HL-60/S4 treated with retinoic acid at 250 ng/mL for 4 days and 3 days (cell line): ENCODE results near the gene SERINC2.
"Not testable (repeated sequence)": the region's sequence is repeated elsewhere in the genome, so short reads cannot be mapped to it uniquely, and the experiment has no call there.

Experiments
- in situ Hi-C: fragments of 300-500 bp; cut with MboI; formaldehyde crosslinking; loops from 2 replicates; pipeline ENCODE4 v1.7.0; 2022; ENCODE audit warnings: low sequenced_read_pairs

SERINC2 gene

GRCh38 chr1:31431351-31432257 lies 18.6 kb downstream of the SERINC2 start:
- in situ Hi-C loops: not testable (repeated sequence)

GRCh38 chr1:31432592-31433395 lies 19.8 kb downstream of the SERINC2 start:
- in situ Hi-C loops: no loop called here

GRCh38 chr1:31433396-31433930 lies 20.4 kb downstream of the SERINC2 start:
- in situ Hi-C loops: no loop called here

- in situ Hi-C loops: no loop called here
These were observed 21.3 kb downstream of the SERINC2 start for GRCh38 chr1:31434101-31434871.

- in situ Hi-C loops: no loop called here
These were observed 22.0 kb downstream of the SERINC2 start for GRCh38 chr1:31434979-31435378.

GRCh38 chr1:31435471-31436409 lies 22.7 kb downstream of the SERINC2 start:
- in situ Hi-C loops: no loop called here

GRCh38 chr1:31436596-31437432 lies 23.8 kb downstream of the SERINC2 start:
- in situ Hi-C loops: no loop called here

GRCh38 chr1:31437433-31438037 lies 24.5 kb downstream of the SERINC2 start:
- in situ Hi-C loops: no loop called here

- in situ Hi-C loops: no loop called here
These were observed 26.3 kb downstream of the SERINC2 start for GRCh38 chr1:31439276-31439675.

GRCh38 chr1:31441073-31441472 lies 28.1 kb downstream of the SERINC2 start:
- in situ Hi-C loops: no loop called here

GRCh38 chr1:31441558-31441957 lies 28.5 kb downstream of the SERINC2 start:
- in situ Hi-C loops: no loop called here

GRCh38 chr1:31441970-31442647 lies 29.1 kb downstream of the SERINC2 start:
- in situ Hi-C loops: no loop called here

- in situ Hi-C loops: no loop called here
These were observed 29.6 kb downstream of the SERINC2 start for GRCh38 chr1:31442648-31442994.

GRCh38 chr1:31443673-31444072 lies 30.7 kb downstream of the SERINC2 start:
- in situ Hi-C loops: no loop called here

GRCh38 chr1:31444725-31445448 lies 31.9 kb downstream of the SERINC2 start:
- in situ Hi-C loops: no loop called here

- in situ Hi-C loops: no loop called here
These were observed 32.9 kb downstream of the SERINC2 start for GRCh38 chr1:31445951-31446350.

- in situ Hi-C loops: no loop called here
These were observed 34.2 kb downstream of the SERINC2 start for GRCh38 chr1:31447210-31447609.
